Cerebellar cortex (tissue), 1 donor: ENCODE data around the gene TMPRSS9.
"Not testable (repeated sequence)": the region's sequence is repeated elsewhere in the genome, so short reads cannot be mapped to it uniquely, and the experiment has no call there.

Experiments used
- DNase-seq: peaks from one replicate; pipeline ENCODE4 v3.0.0-alpha.2; 2015; ENCODE audit warnings: low spot score

TMPRSS9 gene

GRCh38 chr19:2438178-2438577 is 78.1 kb downstream of the TMPRSS9 start:
- DNase-seq, result peak; percentile 55

GRCh38 chr19:2440515-2440914 is 80.5 kb downstream of the TMPRSS9 start:
- DNase-seq, result no peak

- DNase-seq, result no peak
Measured at GRCh38 chr19:2441096-2441752, 81.2 kb downstream of the TMPRSS9 start.

- DNase-seq, result no peak
Measured at GRCh38 chr19:2443116-2443784, 83.2 kb downstream of the TMPRSS9 start.

- DNase-seq, result no peak
Measured at GRCh38 chr19:2443785-2444182, 83.7 kb downstream of the TMPRSS9 start.

GRCh38 chr19:2444251-2445002 is 84.4 kb downstream of the TMPRSS9 start:
- DNase-seq, result no peak

GRCh38 chr19:2446381-2446780 is 86.3 kb downstream of the TMPRSS9 start:
- no peak for DNase-seq

- no peak for DNase-seq
Measured at GRCh38 chr19:2449019-2449418, 89.0 kb downstream of the TMPRSS9 start.

GRCh38 chr19:2451138-2451537 is 91.1 kb downstream of the TMPRSS9 start:
- no peak for DNase-seq

GRCh38 chr19:2451741-2452140 is 91.7 kb downstream of the TMPRSS9 start:
- no peak for DNase-seq

GRCh38 chr19:2453431-2454025 is 93.5 kb downstream of the TMPRSS9 start:
- DNase-seq, result no peak

GRCh38 chr19:2454199-2454961 is 94.3 kb downstream of the TMPRSS9 start:
- no peak for DNase-seq

- DNase-seq, result no peak
Measured at GRCh38 chr19:2454962-2455850, 95.1 kb downstream of the TMPRSS9 start.

GRCh38 chr19:2455851-2456570 is 95.9 kb downstream of the TMPRSS9 start:
- no peak for DNase-seq

- DNase-seq, result no peak
Measured at GRCh38 chr19:2457394-2458037, 97.5 kb downstream of the TMPRSS9 start.

GRCh38 chr19:2458054-2458453 is 98.0 kb downstream of the TMPRSS9 start:
- DNase-seq, result no peak

- not testable (repeated sequence) for DNase-seq
Measured at GRCh38 chr19:2458776-2459175, 98.7 kb downstream of the TMPRSS9 start.

GRCh38 chr19:2460245-2460644 is 100.2 kb downstream of the TMPRSS9 start:
- DNase-seq, result no peak

- no peak for DNase-seq
Measured at GRCh38 chr19:2461751-2462634, 101.9 kb downstream of the TMPRSS9 start.
